ENCODE results near the gene TRIM33.

TRIM33 gene

GRCh38 chr1:114387010-114387360, 124.0 kb downstream of the TRIM33 start:
- Histone ChIP-seq H3F3A (ENCODE audit: control insufficient read depth, insufficient read depth) (no peaks in the 10 kb centered on the region), H4K20me1 (ENCODE audit: control insufficient read depth, insufficient read depth, low read depth, low read length) (no peaks in the 10 kb centered on the region), H3K27me3 (ENCODE audit: control insufficient read depth, low read length) (no peaks in the 10 kb centered on the region), H3K4me1 (ENCODE audit: control insufficient read depth, low read length) (no peaks in the 10 kb centered on the region), H3K36me3 (ENCODE audit: control insufficient read depth, low read length) (no peaks in the 10 kb centered on the region), H3K27ac (ENCODE audit: low read depth, low read length) (no peak overlapping the region), H3K4me3 (ENCODE audit: low read length) (no peak overlapping the region), H3K4me2 (ENCODE audit: low read length) (no peak overlapping the region), H3K9me2 (replicated peaks; ENCODE audit: control insufficient read depth, low read length) (no peaks in the 10 kb centered on the region), H3K79me2 (ENCODE audit: control insufficient read depth, low read length) (no peaks in the 10 kb centered on the region), H3K9me3 (ENCODE audit: control insufficient read depth, insufficient read depth, low read length) (no peaks in the 10 kb centered on the region)
- no peak for TF ChIP-seq EZH2phosphoT487 (IDR thresholded peaks at IDR 0.05; ENCODE audit: borderline replicate concordance, low read length)
- TF ChIP-seq CTCF (IDR thresholded peaks at IDR 0.05; ENCODE audit: low read depth, low read length, poor library complexity, severe bottlenecking) = no peak

GRCh38 chr1:114386129-114387009, 124.6 kb downstream of the TRIM33 start:
- Histone ChIP-seq H3K4me2 (ENCODE audit: low read length) (no peak overlapping the region), H3K36me3 (ENCODE audit: control insufficient read depth, low read length) (no peaks in the 10 kb centered on the region), H3K27ac (ENCODE audit: low read depth, low read length) (no peak overlapping the region), H3K4me3 (ENCODE audit: low read length) (no peak overlapping the region), H3K4me1 (ENCODE audit: control insufficient read depth, low read length) (no peaks in the 10 kb centered on the region), H3K9me2 (replicated peaks; ENCODE audit: control insufficient read depth, low read length) (no peaks in the 10 kb centered on the region), H3K27me3 (ENCODE audit: control insufficient read depth, low read length) (no peaks in the 10 kb centered on the region), H3K79me2 (ENCODE audit: control insufficient read depth, low read length) (no peaks in the 10 kb centered on the region), H4K20me1 (ENCODE audit: control insufficient read depth, insufficient read depth, low read depth, low read length) (no peaks in the 10 kb centered on the region), H3F3A (ENCODE audit: control insufficient read depth, insufficient read depth) (no peaks in the 10 kb centered on the region), H3K9me3 (ENCODE audit: control insufficient read depth, insufficient read depth, low read length) (no peaks in the 10 kb centered on the region)
- TF ChIP-seq CTCF (IDR thresholded peaks at IDR 0.05; ENCODE audit: low read depth, low read length, poor library complexity, severe bottlenecking) (no peak), EZH2phosphoT487 (IDR thresholded peaks at IDR 0.05; ENCODE audit: borderline replicate concordance, low read length) (no peak)

- TF ChIP-seq CTCF (IDR thresholded peaks at IDR 0.05; ENCODE audit: low read depth, low read length, poor library complexity, severe bottlenecking) (no peak), EZH2phosphoT487 (IDR thresholded peaks at IDR 0.05; ENCODE audit: borderline replicate concordance, low read length) (no peak)
- Histone ChIP-seq H3K9me2 (replicated peaks; ENCODE audit: control insufficient read depth, low read length) (no peaks in the 10 kb centered on the region), H3K27me3 (ENCODE audit: control insufficient read depth, low read length) (no peaks in the 10 kb centered on the region), H3K9me3 (ENCODE audit: control insufficient read depth, insufficient read depth, low read length) (no peaks in the 10 kb centered on the region), H4K20me1 (ENCODE audit: control insufficient read depth, insufficient read depth, low read depth, low read length) (no peaks in the 10 kb centered on the region), H3K79me2 (ENCODE audit: control insufficient read depth, low read length) (no peaks in the 10 kb centered on the region), H3K36me3 (ENCODE audit: control insufficient read depth, low read length) (no peaks in the 10 kb centered on the region), H3F3A (ENCODE audit: control insufficient read depth, insufficient read depth) (no peaks in the 10 kb centered on the region), H3K4me1 (ENCODE audit: control insufficient read depth, low read length) (no peaks in the 10 kb centered on the region), H3K27ac (ENCODE audit: low read depth, low read length) (no peak overlapping the region), H3K4me3 (ENCODE audit: low read length) (no peak overlapping the region), H3K4me2 (ENCODE audit: low read length) (no peak overlapping the region)
Observed at GRCh38 chr1:114384922-114385321, 126.1 kb downstream of the TRIM33 start.

All from DOHH2 (cell line).